ENCODE results near the gene CDC42SE2. TPM values are rescaled to one million over a fixed set of nuclear protein-coding genes. Genes with fewer than 3 reads are reported as not detected.
A peak's percentile ranks its signal among the peaks of the same experiment; 100 is the strongest.
"Not testable (repeated sequence)": the region's sequence is repeated elsewhere in the genome, so short reads cannot be mapped to it uniquely, and the experiment has no call there.

The CDC42SE2 gene
- total RNA-seq, 6 experiments from 2014 or later: 14.2 to 18.0 (median 16.4) TPM

GRCh38 chr5:131377785-131378325 is 114.0 kb downstream of the CDC42SE2 start:
- peak; percentile 9 for DNase-seq
- H3K9me3 Mint-ChIP-seq: no peaks in the 10 kb centered on the region
- H3K4me3 Mint-ChIP-seq: no peak overlapping the region
- peak overlapping the region; percentile 69 for H3K27ac Mint-ChIP-seq
- H3K4me1 Mint-ChIP-seq (ENCODE audit: low read depth): peaks cover 47% of the 10 kb centered on the region
- H3K36me3 Mint-ChIP-seq (ENCODE audit: low read depth): peaks cover 4% of the 10 kb centered on the region; the same call in 1 of the 2 replicates
- H3K27me3 Mint-ChIP-seq (ENCODE audit: insufficient read depth): no peaks in the 10 kb centered on the region
- no peak for TF ChIP-seq CTCF (IDR thresholded peaks at IDR 0.05)

- H3K4me1 Mint-ChIP-seq (ENCODE audit: low read depth): peaks cover 47% of the 10 kb centered on the region
- no peak overlapping the region for H3K27ac Mint-ChIP-seq
- DNase-seq: no peak
- no peak overlapping the region for H3K4me3 Mint-ChIP-seq
- H3K36me3 Mint-ChIP-seq (ENCODE audit: low read depth): peaks cover 4% of the 10 kb centered on the region; the same call in 1 of the 2 replicates
- no peaks in the 10 kb centered on the region for H3K9me3 Mint-ChIP-seq
- H3K27me3 Mint-ChIP-seq (ENCODE audit: insufficient read depth): no peaks in the 10 kb centered on the region
- TF ChIP-seq CTCF (IDR thresholded peaks at IDR 0.05): no peak
Observed at GRCh38 chr5:131378721-131379541, 115.1 kb downstream of the CDC42SE2 start.

- peaks cover 4% of the 10 kb centered on the region; the same call in 1 of the 2 replicates for H3K36me3 Mint-ChIP-seq (ENCODE audit: low read depth)
- no peak for DNase-seq
- no peak for TF ChIP-seq CTCF (IDR thresholded peaks at IDR 0.05)
- no peaks in the 10 kb centered on the region for H3K27me3 Mint-ChIP-seq (ENCODE audit: insufficient read depth)
- H3K27ac Mint-ChIP-seq: no peak overlapping the region
- peaks cover 47% of the 10 kb centered on the region for H3K4me1 Mint-ChIP-seq (ENCODE audit: low read depth)
- H3K9me3 Mint-ChIP-seq: no peaks in the 10 kb centered on the region
- H3K4me3 Mint-ChIP-seq: no peak overlapping the region
Observed at GRCh38 chr5:131379723-131380122, 115.9 kb downstream of the CDC42SE2 start.

GRCh38 chr5:131380238-131380637 is 116.4 kb downstream of the CDC42SE2 start:
- not testable (repeated sequence) for H3K27me3 Mint-ChIP-seq (ENCODE audit: insufficient read depth); DNase-seq; H3K27ac Mint-ChIP-seq; H3K36me3 Mint-ChIP-seq (ENCODE audit: low read depth); H3K4me3 Mint-ChIP-seq; H3K9me3 Mint-ChIP-seq
- peaks cover 47% of the 10 kb centered on the region for H3K4me1 Mint-ChIP-seq (ENCODE audit: low read depth)

- H3K36me3 Mint-ChIP-seq (ENCODE audit: low read depth): peaks cover 4% of the 10 kb centered on the region; the same call in 1 of the 2 replicates
- H3K4me3 Mint-ChIP-seq: no peak overlapping the region
- no peaks in the 10 kb centered on the region for H3K9me3 Mint-ChIP-seq
- H3K4me1 Mint-ChIP-seq (ENCODE audit: low read depth): peaks cover 47% of the 10 kb centered on the region
- TF ChIP-seq CTCF (IDR thresholded peaks at IDR 0.05): no peak
- no peak for DNase-seq
- no peaks in the 10 kb centered on the region for H3K27me3 Mint-ChIP-seq (ENCODE audit: insufficient read depth)
- no peak overlapping the region for H3K27ac Mint-ChIP-seq
Observed at GRCh38 chr5:131381021-131381420, 117.2 kb downstream of the CDC42SE2 start.

GRCh38 chr5:131381777-131382176 is 117.9 kb downstream of the CDC42SE2 start:
- H3K4me3 Mint-ChIP-seq: no peak overlapping the region
- H3K9me3 Mint-ChIP-seq: no peaks in the 10 kb centered on the region
- TF ChIP-seq CTCF (IDR thresholded peaks at IDR 0.05): no peak
- peaks cover 47% of the 10 kb centered on the region for H3K4me1 Mint-ChIP-seq (ENCODE audit: low read depth)
- no peak overlapping the region for H3K27ac Mint-ChIP-seq
- peaks cover 4% of the 10 kb centered on the region; the same call in 1 of the 2 replicates for H3K36me3 Mint-ChIP-seq (ENCODE audit: low read depth)
- H3K27me3 Mint-ChIP-seq (ENCODE audit: insufficient read depth): no peaks in the 10 kb centered on the region
- no peak for DNase-seq

All from HFFc6 (cell line).